HL-60 (cell line): ENCODE data around the gene GPNMB.
"Not testable (repeated sequence)": the region's sequence is repeated elsewhere in the genome, so short reads cannot be mapped to it uniquely, and the experiment has no call there.

Experiments used
- DNase-seq, 2 experiments: peaks; one replicate each; pipeline ENCODE4 v3.0.0-alpha.2; 2010 to 2020; ENCODE audit warnings: low read depth in 1 of 2, low spot score in 1 of 2
- H3K27ac ChIP-seq: fragments of 250-450 bp; sonication (Bioruptor Pico); replicated peaks from 2 replicates; pipeline ENCODE4 v1.5.1; 2020; ENCODE audit warnings: mild to moderate bottlenecking, moderate library complexity
- H3K27me3 ChIP-seq: fragments of 250-450 bp; sonication (Bioruptor Pico); 2 replicates; pipeline ENCODE4 v1.5.1; 2021; ENCODE audit warnings: mild to moderate bottlenecking, moderate library complexity; ENCODE audit not compliant: insufficient read depth, poor library complexity, severe bottlenecking
- H3K4me3 ChIP-seq: replicated peaks from 2 replicates; pipeline ENCODE4 v1.5.1; 2011; ENCODE audit warnings: mild to moderate bottlenecking, control low read depth, low read length; ENCODE audit not compliant: insufficient read depth
- GABPA ChIP-seq: IDR thresholded peaks from 2 replicates; pipeline ENCODE4 v1.6.1; 2012; ENCODE audit warnings: low read depth
- POLR2AphosphoS5 ChIP-seq: IDR thresholded peaks from 2 replicates; pipeline ENCODE4 v1.6.1; 2012; ENCODE audit warnings: low read depth
- SPI1 ChIP-seq: IDR thresholded peaks from 2 replicates; pipeline ENCODE4 v1.6.1; 2012; ENCODE audit warnings: low read depth, mild to moderate bottlenecking, borderline replicate concordance
- TF ChIP-seq, protein P1 (sequence below): IDR thresholded peaks from 2 replicates; pipeline ENCODE4 v1.6.1; 2012; ENCODE audit warnings: low read depth; ENCODE audit not compliant: insufficient replicate concordance
- TF ChIP-seq, protein P2 (sequence below): IDR thresholded peaks from one replicate; pipeline ENCODE4 v1.5.1; 2011; ENCODE audit warnings: low read length, control low read depth, inconsistent platforms; ENCODE audit not compliant: insufficient read depth

Gene GPNMB

DNA sequence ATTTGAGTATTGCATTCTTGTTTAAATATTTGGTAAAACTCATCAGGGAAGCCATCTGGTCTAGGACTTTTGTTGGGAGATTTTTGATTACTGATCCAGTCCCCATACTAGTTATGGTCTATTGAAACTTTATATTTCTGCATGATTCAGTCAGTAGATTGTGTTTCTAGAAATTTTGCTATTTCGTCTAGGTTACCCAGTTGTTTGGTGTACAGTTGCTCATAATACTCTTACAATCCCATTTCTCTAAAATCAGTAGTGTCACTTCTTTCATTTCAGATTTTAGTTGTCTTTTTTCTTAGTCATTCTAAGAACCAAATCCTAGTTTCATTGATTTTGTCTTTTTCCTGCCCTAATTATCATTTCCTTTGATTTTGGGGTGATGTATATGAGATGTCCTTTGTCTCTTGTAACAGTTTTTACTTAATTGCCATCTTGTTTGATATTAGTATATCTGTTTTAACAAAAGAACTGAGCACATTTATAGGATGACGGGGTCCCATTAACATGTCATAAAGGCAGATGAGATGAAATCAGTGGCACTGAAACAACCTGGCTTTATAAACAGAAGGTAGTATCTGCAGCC lies 60.5 kb downstream of the GPNMB start:
- no peak overlapping the region for H3K4me3 ChIP-seq
- H3K27me3 ChIP-seq, result no peaks in the 10 kb centered on the region
- no peak for DNase-seq
- TF ChIP-seq GABPA (no peak), SPI1 (no peak), POLR2AphosphoS5 (no peak)
- TF ChIP-seq, protein P1, sequence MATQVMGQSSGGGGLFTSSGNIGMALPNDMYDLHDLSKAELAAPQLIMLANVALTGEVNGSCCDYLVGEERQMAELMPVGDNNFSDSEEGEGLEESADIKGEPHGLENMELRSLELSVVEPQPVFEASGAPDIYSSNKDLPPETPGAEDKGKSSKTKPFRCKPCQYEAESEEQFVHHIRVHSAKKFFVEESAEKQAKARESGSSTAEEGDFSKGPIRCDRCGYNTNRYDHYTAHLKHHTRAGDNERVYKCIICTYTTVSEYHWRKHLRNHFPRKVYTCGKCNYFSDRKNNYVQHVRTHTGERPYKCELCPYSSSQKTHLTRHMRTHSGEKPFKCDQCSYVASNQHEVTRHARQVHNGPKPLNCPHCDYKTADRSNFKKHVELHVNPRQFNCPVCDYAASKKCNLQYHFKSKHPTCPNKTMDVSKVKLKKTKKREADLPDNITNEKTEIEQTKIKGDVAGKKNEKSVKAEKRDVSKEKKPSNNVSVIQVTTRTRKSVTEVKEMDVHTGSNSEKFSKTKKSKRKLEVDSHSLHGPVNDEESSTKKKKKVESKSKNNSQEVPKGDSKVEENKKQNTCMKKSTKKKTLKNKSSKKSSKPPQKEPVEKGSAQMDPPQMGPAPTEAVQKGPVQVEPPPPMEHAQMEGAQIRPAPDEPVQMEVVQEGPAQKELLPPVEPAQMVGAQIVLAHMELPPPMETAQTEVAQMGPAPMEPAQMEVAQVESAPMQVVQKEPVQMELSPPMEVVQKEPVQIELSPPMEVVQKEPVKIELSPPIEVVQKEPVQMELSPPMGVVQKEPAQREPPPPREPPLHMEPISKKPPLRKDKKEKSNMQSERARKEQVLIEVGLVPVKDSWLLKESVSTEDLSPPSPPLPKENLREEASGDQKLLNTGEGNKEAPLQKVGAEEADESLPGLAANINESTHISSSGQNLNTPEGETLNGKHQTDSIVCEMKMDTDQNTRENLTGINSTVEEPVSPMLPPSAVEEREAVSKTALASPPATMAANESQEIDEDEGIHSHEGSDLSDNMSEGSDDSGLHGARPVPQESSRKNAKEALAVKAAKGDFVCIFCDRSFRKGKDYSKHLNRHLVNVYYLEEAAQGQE, result no peak
- TF ChIP-seq, protein P2, sequence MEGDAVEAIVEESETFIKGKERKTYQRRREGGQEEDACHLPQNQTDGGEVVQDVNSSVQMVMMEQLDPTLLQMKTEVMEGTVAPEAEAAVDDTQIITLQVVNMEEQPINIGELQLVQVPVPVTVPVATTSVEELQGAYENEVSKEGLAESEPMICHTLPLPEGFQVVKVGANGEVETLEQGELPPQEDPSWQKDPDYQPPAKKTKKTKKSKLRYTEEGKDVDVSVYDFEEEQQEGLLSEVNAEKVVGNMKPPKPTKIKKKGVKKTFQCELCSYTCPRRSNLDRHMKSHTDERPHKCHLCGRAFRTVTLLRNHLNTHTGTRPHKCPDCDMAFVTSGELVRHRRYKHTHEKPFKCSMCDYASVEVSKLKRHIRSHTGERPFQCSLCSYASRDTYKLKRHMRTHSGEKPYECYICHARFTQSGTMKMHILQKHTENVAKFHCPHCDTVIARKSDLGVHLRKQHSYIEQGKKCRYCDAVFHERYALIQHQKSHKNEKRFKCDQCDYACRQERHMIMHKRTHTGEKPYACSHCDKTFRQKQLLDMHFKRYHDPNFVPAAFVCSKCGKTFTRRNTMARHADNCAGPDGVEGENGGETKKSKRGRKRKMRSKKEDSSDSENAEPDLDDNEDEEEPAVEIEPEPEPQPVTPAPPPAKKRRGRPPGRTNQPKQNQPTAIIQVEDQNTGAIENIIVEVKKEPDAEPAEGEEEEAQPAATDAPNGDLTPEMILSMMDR, result no peak
- H3K27ac ChIP-seq, result no peak overlapping the region

DNA sequence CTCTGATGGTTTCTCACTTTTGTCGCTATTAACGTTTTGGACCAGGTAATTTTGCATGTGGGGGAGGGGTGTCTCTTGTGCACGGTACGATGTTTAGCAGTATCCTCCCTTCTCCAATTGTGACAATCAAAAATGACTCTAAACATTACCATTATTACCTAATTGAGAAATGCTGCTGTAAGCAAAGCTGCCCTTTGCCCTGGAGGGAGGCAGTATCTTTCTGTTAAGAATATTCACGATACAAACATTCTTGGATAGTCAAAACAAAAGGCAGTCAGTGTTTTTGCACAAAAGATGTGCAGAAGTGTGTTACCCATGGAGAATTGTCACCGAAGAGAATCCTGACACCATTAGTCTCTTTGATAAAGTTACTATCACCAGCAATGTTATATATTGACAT lies 62.2 kb downstream of the GPNMB start:
- TF ChIP-seq GABPA (no peak), POLR2AphosphoS5 (no peak), SPI1 (no peak)
- TF ChIP-seq, protein P2, result no peak
- TF ChIP-seq, protein P1, result no peak
- no peak for DNase-seq
- Histone ChIP-seq H3K4me3 (no peak overlapping the region), H3K27ac (no peak overlapping the region), H3K27me3 (no peaks in the 10 kb centered on the region)

DNA sequence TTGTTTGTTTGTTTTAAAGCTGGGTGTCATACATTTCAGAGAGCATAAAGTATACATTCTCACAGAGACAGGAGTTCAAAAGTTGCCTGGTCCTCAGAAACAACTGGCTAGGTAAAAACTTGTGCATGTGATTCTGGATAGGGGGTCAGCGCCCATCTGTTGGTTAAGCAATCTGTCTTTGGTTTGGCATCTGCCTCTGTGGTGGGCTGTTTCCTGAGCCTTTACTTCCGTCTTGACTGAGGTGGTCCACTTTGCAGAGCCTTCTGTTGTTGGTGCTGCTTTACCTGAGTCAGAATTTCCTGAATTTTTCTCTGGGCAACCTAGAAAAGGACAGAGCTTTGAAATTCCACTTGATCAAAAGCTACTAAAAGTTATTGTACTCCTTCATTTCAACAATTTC lies 65.6 kb downstream of the GPNMB start:
- not testable (repeated sequence) for H3K27me3 ChIP-seq

DNA sequence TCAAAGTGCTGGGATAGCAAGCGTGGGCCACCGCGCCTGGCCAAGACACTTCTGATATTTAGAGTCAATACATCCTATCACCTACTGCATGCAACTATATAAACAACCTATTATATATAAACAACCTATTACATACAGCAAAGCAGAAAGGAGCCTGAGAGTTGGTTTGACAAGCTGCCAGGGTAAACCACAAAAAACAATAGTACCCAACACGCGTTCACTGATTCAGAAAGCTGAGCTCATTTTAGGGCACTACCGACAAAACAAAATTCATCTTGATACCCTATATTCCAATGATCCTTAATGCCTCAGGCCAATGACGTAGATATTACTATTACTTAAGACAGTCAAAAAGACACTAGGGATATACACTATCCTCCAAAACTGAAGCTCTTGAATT lies 68.8 kb downstream of the GPNMB start:
- no peak for DNase-seq
- Histone ChIP-seq H3K4me3 (no peak overlapping the region), H3K27ac (no peak overlapping the region), H3K27me3 (no peaks in the 10 kb centered on the region)
- TF ChIP-seq SPI1 (no peak), POLR2AphosphoS5 (no peak), GABPA (no peak)
- TF ChIP-seq, protein P2, result no peak

More for the DNA sequence above, 65.6 kb downstream of the GPNMB start:
- H3K27ac ChIP-seq, DNase-seq, H3K4me3 ChIP-seq: not testable (repeated sequence)
